ENCODE measurements around the gene PADI2. TPM values are rescaled to one million over a fixed set of nuclear protein-coding genes. Genes with fewer than 3 reads are reported as not detected.

The PADI2 gene
- total and polyA plus RNA-seq, 2 of the 8 experiments (the other 6 are each of a cell fraction or from before 2014, with no cell fraction given), result 1.6 to 7.5 TPM

- no peak overlapping the region for H4K5ac ChIP-seq (ENCODE audit: insufficient read length, low read depth, low read length)
- H3K4ac ChIP-seq (replicated peaks; ENCODE audit: insufficient read length, low read depth, low read length), result no peak overlapping the region
- FAIRE-seq (no peak), DNase-seq (ENCODE audit: low read depth in 1 of 2, low spot score in 2 of 2) (no peak)
- no peak overlapping the region for H2BK12ac ChIP-seq (ENCODE audit: low read depth, low read length)
- H3K9ac ChIP-seq (replicated peaks in 1 of 4; ENCODE audit: extremely low read depth in 1 of 4, low read depth in 3 of 4, low read length in 3 of 4), result no peak overlapping the region
- no peak overlapping the region for H2BK5ac ChIP-seq (ENCODE audit: low read depth, low read length)
- ChIA-PET POLR2A (ENCODE audit: partially characterized antibody) (no interaction called here), CTCF (ENCODE audit: partially characterized antibody) (interaction anchor here (0.6 to 1.8 kb wide), 11 partner anchors 13 to 118 kb away, joined by 3 to 9 read pairs (median 4); no protein-coding TSS in a partner anchor)
- H3K9me3 ChIP-seq (ENCODE audit: insufficient read depth in 2 of 2, low read depth in 1 of 2, low read length in 1 of 2), result no peaks in the 10 kb centered on the region
- no peak overlapping the region for H3K56ac ChIP-seq (replicated peaks; ENCODE audit: insufficient read length, low read depth, low read length)
- no peaks in the 10 kb centered on the region for H3K27me3 ChIP-seq (replicated peaks in 1 of 4; ENCODE audit: control insufficient read depth in 3 of 4, extremely low read depth in 1 of 4, insufficient read depth in 3 of 4, low read length in 3 of 4)
- H3K4me3 ChIP-seq (ENCODE audit: extremely low read depth in 1 of 4, insufficient read depth in 2 of 4, low read depth in 3 of 4, low read length in 4 of 4), result no peak overlapping the region
- no peak overlapping the region for H4K91ac ChIP-seq (replicated peaks; ENCODE audit: insufficient read length, low read length)
- H4K8ac ChIP-seq (ENCODE audit: extremely low read depth, insufficient read depth, low read length), result no peak overlapping the region
- H2BK15ac ChIP-seq (ENCODE audit: low read length), result no peak overlapping the region
- H3K14ac ChIP-seq (ENCODE audit: insufficient read length), result no peak overlapping the region
- H3K36me3 ChIP-seq (ENCODE audit: control insufficient read depth in 2 of 4, insufficient read depth in 4 of 4, low read length in 3 of 4), result no peaks in the 10 kb centered on the region
- peaks cover 0 to 4% (median 3%) of the 10 kb centered on the region in 4 experiments; a peak in 4 of 7 replicates for H3K4me1 ChIP-seq (replicated peaks in 1 of 4; ENCODE audit: control insufficient read depth in 3 of 4, insufficient read depth in 4 of 4, low read length in 3 of 4)
- no peak overlapping the region for H3K18ac ChIP-seq (ENCODE audit: extremely low read depth, low read length)
- H2AK5ac ChIP-seq (ENCODE audit: low read depth, low read length), result no peak overlapping the region
- H3K79me1 ChIP-seq (ENCODE audit: low read depth, low read length), result no peaks in the 10 kb centered on the region
- no peaks in the 10 kb centered on the region for H3K79me2 ChIP-seq (ENCODE audit: control insufficient read depth in 1 of 2, insufficient read depth in 2 of 2, low read length in 2 of 2)
- TF ChIP-seq PHF8 (conservative IDR thresholded peaks at IDR 0.05; ENCODE audit: low read depth, low read length), result no peak
- 0 out of 2 replicates have a peak, but pooled peaks have one; percentile 32 for TF ChIP-seq KDM1A (IDR thresholded peaks at IDR 0.05; ENCODE audit: borderline replicate concordance, low read length)
- H3K23me2 ChIP-seq (ENCODE audit: low read depth, low read length), result peaks cover 5% of the 10 kb centered on the region; the same call in 1 of the 2 replicates
- H3K27ac ChIP-seq (ENCODE audit: low read depth, low read length), result no peak overlapping the region
- H2BK120ac ChIP-seq (replicated peaks; ENCODE audit: low read depth, low read length), result no peak overlapping the region
- H2AFZ ChIP-seq (ENCODE audit: low read length), result no peak overlapping the region
- no peak overlapping the region for H3K4me2 ChIP-seq (ENCODE audit: insufficient read depth in 1 of 2, low read depth in 2 of 2, low read length in 2 of 2)
- 88% methylated on average over 5 of the region's 5 CpGs; no CpG with 5 or more reads in 1 of the 2 experiments for WGBS, 2 experiments (ENCODE audit: extremely low coverage in 1 of 2, insufficient coverage in 1 of 2, insufficient read length in 1 of 2, insufficient replicate concordance in 2 of 2, low coverage in 1 of 2, low lambda C conversion rate in 2 of 2, missing lambda C conversion rate in 1 of 2)
- peaks cover 0 to 2% of the 10 kb centered on the region in 2 experiments for H4K20me1 ChIP-seq (replicated peaks in 1 of 2; ENCODE audit: control insufficient read depth in 1 of 2, insufficient read depth in 2 of 2, low read length in 2 of 2)
- H2BK20ac ChIP-seq (ENCODE audit: low read length), result no peak overlapping the region
- H3K23ac ChIP-seq (ENCODE audit: insufficient read length), result no peak overlapping the region
These were observed 48.5 kb upstream of the PADI2 start for GRCh38 chr1:17167786-17168090.
